ENCODE data around the gene S1PR1.
A peak's percentile ranks its signal among the peaks of the same experiment; 100 is the strongest.
"Not testable (repeated sequence)": the region's sequence is repeated elsewhere in the genome, so short reads cannot be mapped to it uniquely, and the experiment has no call there.

The S1PR1 gene

GRCh38 chr1:101236516-101237228, at the start of gene S1PR1:
S1PR1 (plus strand) TSS chr1:101237019; CDS start chr1:101238985, 1,966 bp downstream.
- peak; percentile 29 for DNase-seq (ENCODE audit: low spot score)

GRCh38 chr1:101187297-101187696, 49.5 kb upstream of the S1PR1 start:
- peak; percentile 9 for DNase-seq (ENCODE audit: low spot score)

GRCh38 chr1:101188331-101188730, 48.5 kb upstream of the S1PR1 start:
- no peak for DNase-seq (ENCODE audit: low spot score)

- not testable (repeated sequence) for DNase-seq (ENCODE audit: low spot score)
Observed at GRCh38 chr1:101188968-101189367, 47.9 kb upstream of the S1PR1 start.

- DNase-seq (ENCODE audit: low spot score): no peak
Observed at GRCh38 chr1:101190441-101190840, 46.4 kb upstream of the S1PR1 start.

GRCh38 chr1:101191049-101191448, 45.8 kb upstream of the S1PR1 start:
- no peak for DNase-seq (ENCODE audit: low spot score)

- DNase-seq (ENCODE audit: low spot score): no peak
Observed at GRCh38 chr1:101193733-101194169, 43.1 kb upstream of the S1PR1 start.

GRCh38 chr1:101194746-101195145, 42.1 kb upstream of the S1PR1 start:
- DNase-seq (ENCODE audit: low spot score): no peak

- no peak for DNase-seq (ENCODE audit: low spot score)
Observed at GRCh38 chr1:101196668-101197067, 40.2 kb upstream of the S1PR1 start.

- no peak for DNase-seq (ENCODE audit: low spot score)
Observed at GRCh38 chr1:101198842-101199636, 37.8 kb upstream of the S1PR1 start.

- no peak for DNase-seq (ENCODE audit: low spot score)
Observed at GRCh38 chr1:101199637-101199982, 37.2 kb upstream of the S1PR1 start.

- peak; percentile 87 for DNase-seq (ENCODE audit: low spot score)
Observed at GRCh38 chr1:101200513-101200912, 36.3 kb upstream of the S1PR1 start.

- DNase-seq (ENCODE audit: low spot score): peak; percentile 12
Observed at GRCh38 chr1:101203820-101204540, 32.8 kb upstream of the S1PR1 start.

- no peak for DNase-seq (ENCODE audit: low spot score)
Observed at GRCh38 chr1:101205457-101205856, 31.4 kb upstream of the S1PR1 start.

- DNase-seq (ENCODE audit: low spot score): not testable (repeated sequence)
Observed at GRCh38 chr1:101206139-101206538, 30.7 kb upstream of the S1PR1 start.

- not testable (repeated sequence) for DNase-seq (ENCODE audit: low spot score)
Observed at GRCh38 chr1:101207271-101207670, 29.5 kb upstream of the S1PR1 start.

GRCh38 chr1:101207891-101208290, 28.9 kb upstream of the S1PR1 start:
- DNase-seq (ENCODE audit: low spot score): no peak

- DNase-seq (ENCODE audit: low spot score): no peak
Observed at GRCh38 chr1:101215363-101216011, 21.3 kb upstream of the S1PR1 start.

- DNase-seq (ENCODE audit: low spot score): no peak
Observed at GRCh38 chr1:101216623-101217022, 20.2 kb upstream of the S1PR1 start.

GRCh38 chr1:101217148-101217547, 19.7 kb upstream of the S1PR1 start:
- no peak for DNase-seq (ENCODE audit: low spot score)

- not testable (repeated sequence) for DNase-seq (ENCODE audit: low spot score)
Observed at GRCh38 chr1:101218968-101219367, 17.9 kb upstream of the S1PR1 start.
